ENCODE data around the gene MFSD11.
"Not testable (repeated sequence)": the region's sequence is repeated elsewhere in the genome, so short reads cannot be mapped to it uniquely, and the experiment has no call there.

MFSD11 gene

GRCh38 chr17:76706817-76707216 lies 31.1 kb upstream of the MFSD11 start:
- no peak overlapping the region for H3K4me3 ChIP-seq (ENCODE audit: low read length)
- no peak for DNase-seq (ENCODE audit: low read depth, low spot score)

DNA sequence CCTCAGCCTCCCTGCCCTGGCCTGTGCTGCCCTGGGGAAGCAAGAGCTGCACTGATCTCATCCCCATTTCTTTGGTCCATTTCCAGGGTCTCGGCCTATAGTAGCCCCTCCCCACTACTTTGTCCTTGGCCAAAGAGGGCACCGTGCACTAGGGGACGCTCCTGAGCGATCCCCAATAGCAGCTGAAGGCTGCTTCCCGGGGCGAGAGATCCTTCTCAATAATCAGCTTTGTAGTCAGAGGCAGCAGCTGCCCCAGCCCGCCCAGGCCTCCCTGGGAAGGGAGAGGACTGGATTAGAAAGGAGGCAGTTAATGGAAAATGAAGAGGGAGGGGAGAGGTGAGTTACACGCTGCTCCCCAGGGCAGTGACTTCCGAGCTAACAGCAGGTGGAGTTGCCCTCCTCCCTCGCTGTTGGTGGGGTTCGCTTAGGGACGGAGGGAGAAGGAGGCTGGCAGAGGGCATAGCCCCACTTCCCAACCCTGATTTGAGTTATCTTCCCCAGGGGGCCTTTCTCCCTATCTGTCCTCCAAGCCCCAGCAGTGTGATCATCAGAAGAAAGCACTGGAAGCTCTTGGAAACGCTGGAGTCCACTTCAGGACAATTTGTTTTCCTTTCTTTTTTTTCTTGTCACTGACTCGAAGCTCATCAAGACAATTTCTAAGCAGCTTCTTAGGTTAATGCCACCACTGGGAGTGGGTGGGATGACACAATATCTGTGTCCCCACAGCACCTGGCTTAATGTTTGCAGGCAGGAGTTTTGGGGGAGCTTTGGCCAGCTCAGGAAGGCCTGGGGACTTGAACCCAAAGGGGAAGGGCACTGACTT lies 29.7 kb upstream of the MFSD11 start:
- no peak for DNase-seq (ENCODE audit: low read depth, low spot score)
- H3K4me3 ChIP-seq (ENCODE audit: low read length): no peak overlapping the region

- no peak overlapping the region for H3K4me3 ChIP-seq (ENCODE audit: low read length)
- DNase-seq (ENCODE audit: low read depth, low spot score): no peak
Measured at GRCh38 chr17:76709077-76709950, 28.6 kb upstream of the MFSD11 start.

GRCh38 chr17:76709951-76710862 lies 27.7 kb upstream of the MFSD11 start:
- H3K4me3 ChIP-seq (ENCODE audit: low read length): peak overlapping the region; percentile 49
- DNase-seq (ENCODE audit: low read depth, low spot score): not testable (repeated sequence)

GRCh38 chr17:76710863-76711611 lies 26.9 kb upstream of the MFSD11 start, which contains the start of gene MXRA7:
Gene MXRA7 (minus strand): TSS chr17:76710965. CDS start chr17:76710946, 19 bp downstream.
- DNase-seq (ENCODE audit: low read depth, low spot score): no peak
- peak within 1 kb of the TSS; percentile 49 for H3K4me3 ChIP-seq (ENCODE audit: low read length)

DNA sequence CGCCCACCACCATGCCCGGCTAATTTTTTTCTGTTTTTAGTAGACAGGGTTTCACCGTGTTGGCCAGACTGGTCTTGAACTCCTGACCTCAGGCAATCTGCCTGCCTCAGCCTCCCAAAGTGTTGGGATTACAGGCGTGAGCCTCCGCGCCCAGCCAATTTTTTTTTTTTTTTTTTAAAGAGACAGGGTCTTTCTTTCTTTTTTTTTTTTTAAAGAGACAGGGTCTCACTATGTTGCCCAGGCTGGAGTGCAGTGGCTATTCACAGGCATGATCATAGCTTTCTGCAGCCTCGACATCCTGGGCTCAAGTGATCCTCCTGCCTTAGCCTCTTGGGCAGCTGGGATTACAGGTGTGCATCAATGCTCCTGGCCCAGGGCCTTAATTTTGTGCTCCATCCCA lies 25.6 kb upstream of the MFSD11 start:
- DNase-seq (ENCODE audit: low read depth, low spot score); H3K4me3 ChIP-seq (ENCODE audit: low read length): not testable (repeated sequence)

- DNase-seq (ENCODE audit: low read depth, low spot score): no peak
Measured at GRCh38 chr17:76713765-76714164, 24.2 kb upstream of the MFSD11 start.

DNA sequence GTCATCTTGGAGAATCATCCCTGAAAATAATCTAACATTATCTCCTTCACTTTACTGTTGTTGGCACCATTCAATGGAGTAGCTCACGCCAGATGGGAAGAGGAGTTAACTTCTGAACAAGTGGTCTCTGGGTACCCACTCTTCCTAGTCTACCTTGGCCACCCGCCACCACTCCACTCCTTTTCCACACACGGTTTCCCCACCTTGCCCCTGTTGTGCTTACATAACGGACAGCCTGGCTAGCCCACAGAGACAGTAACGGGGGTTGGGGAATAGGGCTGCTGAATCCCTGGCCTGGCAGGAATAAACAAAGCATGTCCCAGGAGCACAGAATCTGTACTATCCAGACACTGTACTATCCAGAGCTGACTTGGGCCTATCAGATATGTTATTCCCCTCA lies 23.6 kb upstream of the MFSD11 start:
- no peak for DNase-seq (ENCODE audit: low read depth, low spot score)
- no peak overlapping the region for H3K4me3 ChIP-seq (ENCODE audit: low read length)

More at GRCh38 chr17:76713765-76714164, 24.2 kb upstream of the MFSD11 start:
- no peak overlapping the region for H3K4me3 ChIP-seq (ENCODE audit: low read length)

DNA sequence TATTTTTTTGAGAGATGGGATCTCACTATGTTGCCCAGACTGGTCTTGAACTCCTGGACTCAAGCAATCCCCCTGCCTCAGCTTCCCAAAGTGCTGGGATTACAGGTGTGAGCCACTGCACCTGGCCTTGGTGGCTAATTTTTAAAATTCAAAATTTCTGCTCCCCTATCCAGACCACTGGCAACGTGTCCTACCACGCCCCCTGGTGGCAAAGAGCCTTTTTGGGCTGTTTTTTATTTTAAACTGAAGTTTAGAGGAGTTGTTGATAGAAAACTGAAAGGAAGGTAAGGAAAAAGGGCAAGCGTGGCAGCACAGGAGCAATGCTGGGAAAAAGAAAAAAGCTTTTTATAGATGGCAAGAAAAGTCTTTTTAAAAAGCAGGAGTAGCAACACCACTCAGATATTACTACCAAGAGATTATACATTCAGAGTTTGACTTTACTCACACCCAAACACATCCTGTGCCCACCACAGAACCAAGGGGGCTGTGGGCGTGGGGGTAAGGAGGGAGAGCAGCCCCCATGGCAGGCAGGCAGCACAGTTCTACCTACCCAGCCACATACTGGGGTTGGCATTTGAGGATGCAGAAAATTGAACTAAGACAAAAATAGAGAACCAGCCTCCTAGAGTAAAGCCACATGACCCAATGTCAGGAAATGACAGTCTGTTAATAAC lies 23.0 kb upstream of the MFSD11 start:
- DNase-seq (ENCODE audit: low read depth, low spot score): no peak
- H3K4me3 ChIP-seq (ENCODE audit: low read length): peak overlapping the region; percentile 18; the same call in 1 of the 2 replicates

DNA sequence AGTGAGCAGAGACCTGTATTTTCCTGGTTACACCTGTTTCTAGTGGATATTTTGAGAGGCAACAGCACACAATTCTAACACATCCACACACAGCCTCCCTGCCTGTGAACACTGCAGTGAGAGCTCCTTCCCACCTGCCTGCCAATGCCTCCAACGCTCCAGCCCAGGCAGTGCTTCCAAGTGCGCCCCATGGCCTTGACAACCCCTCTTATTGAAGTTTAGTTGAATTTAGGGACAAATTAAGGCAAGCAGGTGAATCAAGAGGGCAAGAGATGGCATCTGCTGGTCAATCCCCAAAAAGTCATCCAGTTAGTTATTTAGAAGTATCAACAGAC lies 22.5 kb upstream of the MFSD11 start:
- DNase-seq (ENCODE audit: low read depth, low spot score): no peak
- peak overlapping the region; percentile 18; the same call in 1 of the 2 replicates for H3K4me3 ChIP-seq (ENCODE audit: low read length)

DNA sequence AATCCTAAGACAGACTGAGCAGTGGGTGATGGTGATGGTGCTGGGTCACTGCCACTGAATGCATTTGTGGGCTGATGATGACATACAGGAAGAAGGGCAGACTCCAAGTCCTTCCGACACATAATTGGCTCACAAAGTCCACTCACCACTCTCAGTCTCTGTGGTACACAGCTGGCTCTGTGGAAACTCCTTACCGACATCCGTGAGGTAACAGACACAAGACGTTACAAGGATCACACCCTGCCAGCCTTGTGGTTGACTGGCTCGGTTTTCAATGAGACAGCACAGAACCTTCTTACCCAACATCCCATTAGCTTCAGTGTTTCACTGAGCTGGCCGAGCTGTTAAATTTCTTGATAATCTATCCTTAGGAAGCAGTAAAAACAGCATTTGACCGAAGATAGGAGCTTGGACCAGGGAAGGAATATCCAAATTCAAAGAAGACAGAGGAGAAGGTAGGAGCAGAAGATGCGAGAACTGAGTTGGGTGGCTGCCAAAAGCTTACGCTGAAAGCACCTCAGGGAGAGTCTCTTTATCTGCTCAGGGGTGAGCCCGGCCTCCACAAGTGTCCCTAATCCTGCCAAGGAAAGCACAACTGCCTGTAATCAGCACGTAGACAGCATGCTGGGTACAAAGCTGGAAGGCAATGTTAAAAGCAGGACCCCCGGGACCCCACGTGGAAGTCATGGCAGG lies 21.6 kb upstream of the MFSD11 start:
- peak overlapping the region; percentile 39 for H3K4me3 ChIP-seq (ENCODE audit: low read length)
- peak; percentile 97 for DNase-seq (ENCODE audit: low read depth, low spot score)

DNA sequence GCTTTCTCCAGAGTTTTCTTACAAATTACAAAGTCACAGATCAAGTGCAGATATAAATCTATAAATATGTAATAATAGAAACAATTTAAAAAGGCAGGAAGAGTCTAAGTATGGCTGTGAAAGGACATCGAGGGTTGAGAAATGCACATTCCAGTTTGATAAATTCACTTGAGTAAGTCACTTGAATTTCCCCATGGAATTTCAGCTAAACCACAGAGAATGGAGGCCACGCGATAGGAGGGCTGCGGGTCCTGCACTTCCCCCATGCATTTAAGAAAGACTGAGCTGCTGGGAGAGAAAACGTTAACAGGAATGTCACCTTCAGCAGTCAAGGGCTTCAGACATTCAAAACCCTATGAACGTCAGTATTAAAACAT lies 21.1 kb upstream of the MFSD11 start:
- H3K4me3 ChIP-seq (ENCODE audit: low read length): peak overlapping the region; percentile 39
- no peak for DNase-seq (ENCODE audit: low read depth, low spot score)

GRCh38 chr17:76718516-76718915 lies 19.4 kb upstream of the MFSD11 start:
- DNase-seq (ENCODE audit: low read depth, low spot score): no peak

DNA sequence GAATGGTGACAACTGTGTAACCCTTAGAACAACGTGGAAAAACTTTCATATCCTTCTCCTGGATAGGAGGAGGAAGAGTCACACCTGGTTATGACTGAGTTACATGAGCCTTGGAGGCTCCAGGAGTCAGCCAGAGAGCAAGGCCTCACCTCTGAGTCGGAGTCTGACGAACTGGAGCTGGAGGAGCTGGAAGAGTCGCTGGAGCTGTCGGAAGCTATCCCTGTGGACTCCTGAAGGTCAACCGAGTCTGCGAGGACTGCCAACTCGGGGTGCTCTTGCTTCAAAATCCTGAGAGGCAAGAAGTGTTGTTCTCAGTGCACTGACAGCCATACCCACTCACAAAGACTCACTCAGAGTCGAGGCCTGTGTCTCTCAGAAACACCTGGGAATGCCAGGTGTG lies 17.7 kb upstream of the MFSD11 start:
- H3K4me3 ChIP-seq (ENCODE audit: low read length): no peak overlapping the region
- DNase-seq (ENCODE audit: low read depth, low spot score): no peak

More at GRCh38 chr17:76718516-76718915, 19.4 kb upstream of the MFSD11 start:
- no peak overlapping the region for H3K4me3 ChIP-seq (ENCODE audit: low read length)

- DNase-seq (ENCODE audit: low read depth, low spot score): no peak
- no peak overlapping the region for H3K4me3 ChIP-seq (ENCODE audit: low read length)
Measured at GRCh38 chr17:76720941-76721340, 17.0 kb upstream of the MFSD11 start.

DNA sequence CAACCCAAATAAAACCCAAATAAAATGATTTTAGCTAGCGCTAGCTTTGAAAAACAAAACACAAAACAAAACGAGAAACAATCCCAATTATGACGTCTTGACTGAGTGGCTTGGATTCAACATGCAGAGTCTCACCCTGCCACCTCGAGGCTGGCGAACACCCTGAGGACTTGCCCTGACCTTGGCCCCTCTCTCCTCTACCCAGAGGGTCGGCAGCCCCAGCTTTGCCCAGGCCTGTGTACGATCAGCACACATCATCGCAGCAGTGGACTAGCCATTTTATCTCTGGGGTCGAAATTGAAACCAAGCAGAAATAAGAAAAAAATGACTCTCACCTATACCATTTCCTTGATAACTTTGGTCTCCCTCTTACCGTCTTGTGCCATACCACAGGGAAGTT lies 16.5 kb upstream of the MFSD11 start:
- no peak overlapping the region for H3K4me3 ChIP-seq (ENCODE audit: low read length)

GRCh38 chr17:76722279-76722678 lies 15.6 kb upstream of the MFSD11 start:
- DNase-seq (ENCODE audit: low read depth, low spot score): no peak
- no peak overlapping the region for H3K4me3 ChIP-seq (ENCODE audit: low read length)

More for the DNA sequence above, 16.5 kb upstream of the MFSD11 start:
- DNase-seq (ENCODE audit: low read depth, low spot score): no peak
